ENCODE measurements around the gene ZC3H8. TPM values are rescaled to one million over a fixed set of nuclear protein-coding genes. Genes with fewer than 3 reads are reported as not detected.

The ZC3H8 gene
- total RNA-seq, 1 donor: 17.4 TPM

DNA sequence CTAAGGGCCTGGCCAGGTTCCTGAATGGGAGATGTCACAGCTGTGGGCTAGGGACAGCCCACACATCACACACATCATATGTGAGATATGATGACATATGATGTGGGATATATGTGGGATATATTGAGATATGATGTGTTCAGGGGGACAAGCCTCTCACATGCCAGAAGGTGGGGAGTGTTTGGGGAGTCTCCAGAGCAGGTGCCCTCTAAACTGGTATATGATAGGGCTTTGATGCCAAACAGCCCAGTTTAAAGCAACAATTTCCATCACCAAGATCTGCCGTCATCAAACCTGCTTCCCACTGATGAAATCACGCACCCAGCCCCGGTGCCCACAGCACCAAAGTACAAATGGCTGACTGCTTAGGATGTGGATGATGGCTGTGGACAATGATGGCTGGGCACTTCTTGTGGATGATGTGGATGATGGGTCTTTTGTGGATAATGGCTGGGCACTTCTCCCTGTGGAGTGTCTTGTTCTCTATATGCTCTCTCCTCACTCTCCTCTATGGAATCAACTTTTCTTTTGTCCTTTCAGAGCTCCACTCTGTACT is 65.8 kb downstream of the ZC3H8 start:
- no peak for DNase-seq (ENCODE audit: low read depth)
- TF ChIP-seq CTCF (IDR thresholded peaks at IDR 0.05; ENCODE audit: insufficient read depth, low read length): no peak
- no peak overlapping the region for H3K4me3 ChIP-seq (ENCODE audit: low read depth, low read length)

DNA sequence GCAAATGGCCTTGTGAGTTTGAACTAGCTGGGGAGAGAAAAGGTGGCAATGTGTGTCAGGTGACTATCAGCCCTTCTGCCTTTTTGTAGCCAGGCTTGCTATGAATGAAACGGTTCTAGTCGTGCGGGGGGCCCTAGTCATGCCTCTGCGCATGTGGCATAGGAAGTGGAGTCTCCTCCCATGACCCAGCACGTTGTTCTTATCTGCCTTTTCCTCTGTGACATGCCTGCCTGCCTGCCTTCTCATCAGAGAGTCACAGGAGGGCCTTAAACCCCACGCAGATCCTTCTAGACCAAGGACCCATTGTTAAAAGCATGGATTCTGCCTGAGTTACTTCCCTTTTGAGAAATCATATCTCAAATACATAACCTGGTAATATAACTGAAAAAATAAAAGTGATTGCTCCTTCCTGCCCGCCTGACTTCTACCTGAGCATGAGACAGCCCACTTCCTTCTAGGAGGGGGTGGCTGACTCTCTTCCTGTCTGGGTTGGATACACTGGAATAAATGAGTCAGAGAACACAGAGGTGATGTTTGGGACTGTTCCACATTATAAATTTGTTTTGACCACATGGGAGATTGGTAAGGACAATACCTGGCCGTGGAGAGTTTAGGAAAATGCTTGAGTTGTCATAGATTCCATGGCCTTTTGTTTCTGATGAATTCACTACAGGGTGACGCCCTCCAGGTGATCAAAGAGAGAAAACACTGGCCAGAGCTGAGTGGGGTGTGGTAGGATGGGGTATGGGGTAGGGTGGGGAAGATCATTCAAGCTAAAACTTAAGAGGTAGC is 66.8 kb downstream of the ZC3H8 start:
- no peak overlapping the region for H3K4me3 ChIP-seq (ENCODE audit: low read depth, low read length)

GRCh38 chr2:112187046-112187715 is 67.7 kb downstream of the ZC3H8 start:
- DNase-seq (ENCODE audit: low read depth): no peak
- no peak overlapping the region for H3K4me3 ChIP-seq (ENCODE audit: low read depth, low read length)
- no peak for TF ChIP-seq CTCF (IDR thresholded peaks at IDR 0.05; ENCODE audit: insufficient read depth, low read length)

More for the DNA sequence above, 66.8 kb downstream of the ZC3H8 start:
- no peak for DNase-seq (ENCODE audit: low read depth)
- no peak for TF ChIP-seq CTCF (IDR thresholded peaks at IDR 0.05; ENCODE audit: insufficient read depth, low read length)

DNA sequence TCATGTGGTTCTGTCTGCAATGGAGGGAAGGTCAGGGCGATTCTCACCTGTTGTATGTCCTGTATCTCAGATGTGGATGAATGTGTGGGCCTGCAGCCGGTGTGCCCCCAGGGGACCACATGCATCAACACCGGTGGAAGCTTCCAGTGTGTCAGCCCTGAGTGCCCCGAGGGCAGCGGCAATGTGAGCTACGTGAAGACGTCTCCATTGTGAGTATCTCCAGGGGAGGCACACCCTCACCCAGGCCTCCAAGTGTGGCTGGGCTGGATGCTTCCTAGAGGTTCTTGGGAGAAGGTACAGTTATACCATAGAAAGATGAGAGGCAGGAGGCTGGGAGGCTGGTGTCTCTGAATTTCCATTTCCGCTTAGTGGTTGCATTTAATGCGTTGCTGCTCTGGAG is 69.7 kb downstream of the ZC3H8 start:
- DNase-seq (ENCODE audit: low read depth): no peak
- H3K4me3 ChIP-seq (ENCODE audit: low read depth, low read length): no peak overlapping the region
- no peak for TF ChIP-seq CTCF (IDR thresholded peaks at IDR 0.05; ENCODE audit: insufficient read depth, low read length)

- no peak overlapping the region for H3K4me3 ChIP-seq (ENCODE audit: low read depth, low read length)
- no peak for DNase-seq (ENCODE audit: low read depth)
- TF ChIP-seq CTCF (IDR thresholded peaks at IDR 0.05; ENCODE audit: insufficient read depth, low read length): no peak
Observed at GRCh38 chr2:112184121-112184520, 70.7 kb downstream of the ZC3H8 start.

DNA sequence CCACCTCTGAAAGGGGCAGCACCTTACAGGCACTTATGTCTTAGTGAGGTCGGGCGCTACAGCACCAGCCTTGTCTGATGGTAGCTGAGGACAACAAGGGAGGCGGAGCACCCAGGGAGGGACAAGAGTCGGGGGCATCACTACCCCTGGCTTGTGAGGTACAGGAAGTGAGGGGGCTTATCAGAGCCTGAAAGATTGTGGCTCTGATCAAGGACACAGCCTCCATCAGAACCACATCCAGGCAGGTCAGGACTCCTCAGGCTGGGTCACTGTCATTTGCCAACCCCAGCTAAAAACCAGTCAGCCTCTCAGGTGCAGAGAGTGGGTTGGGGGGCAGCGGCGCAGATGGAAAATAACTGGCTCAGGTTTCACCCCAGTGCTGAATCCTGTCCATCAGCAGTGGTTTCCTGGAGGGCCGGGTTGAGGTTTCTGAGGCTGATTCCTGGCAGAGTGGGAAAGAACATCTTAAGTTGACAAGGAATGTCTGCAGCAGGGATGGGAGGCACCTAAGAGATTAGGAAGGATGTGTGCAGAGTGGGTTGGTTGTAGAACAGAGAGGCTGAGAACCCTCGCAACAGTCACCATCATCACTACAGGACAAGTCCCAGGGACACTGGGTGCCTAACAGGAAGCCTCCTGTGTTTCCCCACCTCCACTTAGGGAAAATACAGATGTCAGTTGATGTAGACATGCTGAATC is 71.4 kb downstream of the ZC3H8 start:
- no peak overlapping the region for H3K4me3 ChIP-seq (ENCODE audit: low read depth, low read length)
- no peak for DNase-seq (ENCODE audit: low read depth)
- no peak for TF ChIP-seq CTCF (IDR thresholded peaks at IDR 0.05; ENCODE audit: insufficient read depth, low read length)
